CD4-positive, alpha-beta T cell treated with Interferon gamma for 1 hour (primary cell): Measurements from ENCODE around the gene MAX.
"Not testable (repeated sequence)": the region's sequence is repeated elsewhere in the genome, so short reads cannot be mapped to it uniquely, and the experiment has no call there.

ENCODE experiments used
- DNase-seq: peaks from one replicate; pipeline ENCODE4 v3.0.0-alpha.2; 2020

The MAX gene

DNA sequence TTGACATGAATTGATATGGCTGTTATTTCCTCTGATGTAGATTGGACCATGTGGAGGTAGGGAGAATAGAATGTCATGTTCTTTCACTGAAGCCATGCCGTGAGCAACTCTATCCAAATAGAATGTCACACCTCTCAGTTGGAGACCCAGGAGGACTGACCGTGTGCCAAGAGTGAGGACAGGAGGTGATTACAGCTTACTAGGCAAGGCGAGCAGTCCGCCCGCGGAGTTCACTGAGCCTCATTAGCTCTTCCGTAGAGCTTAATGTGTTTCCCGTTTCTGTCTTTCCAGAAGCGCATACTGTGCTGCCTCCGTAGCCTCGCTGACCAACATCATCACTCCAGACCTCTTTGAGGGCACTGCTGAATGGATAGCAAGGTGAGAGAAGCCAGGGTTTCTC, 70.0 kb downstream of the MAX start:
- DNase-seq = no peak

DNA sequence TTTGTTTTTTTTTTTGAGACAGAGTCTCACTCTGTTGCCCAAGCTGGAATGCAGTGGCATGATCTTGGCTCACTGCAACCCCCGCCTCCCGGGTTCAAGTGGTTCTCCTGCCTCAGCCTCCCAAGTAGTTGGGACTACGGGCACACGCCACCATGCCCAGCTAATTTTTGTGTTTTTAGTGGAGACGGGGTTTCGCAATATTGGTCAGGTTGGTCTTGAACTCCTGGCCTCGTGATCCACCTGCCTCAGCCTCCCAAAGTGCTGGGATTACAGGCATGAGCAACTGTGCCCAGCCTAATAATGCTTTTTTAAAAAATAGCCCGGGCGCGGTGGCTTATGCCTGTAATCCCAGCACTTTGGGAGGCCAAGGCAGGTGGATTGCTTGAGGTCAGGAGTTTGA, 71.0 kb downstream of the MAX start:
- DNase-seq = not testable (repeated sequence)

DNA sequence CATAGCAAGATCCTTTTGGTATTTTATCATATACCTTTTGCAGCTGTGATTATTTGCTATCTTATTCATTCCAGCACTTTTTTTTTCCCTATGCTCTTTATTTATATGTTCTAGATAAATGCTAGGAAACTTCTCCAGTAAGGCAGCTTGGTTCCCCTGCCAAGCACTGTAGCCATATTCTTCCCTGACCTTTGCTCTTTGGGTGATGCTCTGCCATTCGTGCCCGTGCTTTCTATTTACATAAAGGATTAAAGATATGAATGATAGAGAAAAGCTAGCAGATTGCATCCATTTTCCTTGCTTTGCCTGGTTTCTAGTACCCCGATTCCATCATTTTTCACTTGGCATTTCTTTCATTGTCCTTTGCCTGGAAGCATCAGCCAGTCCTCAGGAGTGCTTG, 73.4 kb downstream of the MAX start:
- no peak for DNase-seq

DNA sequence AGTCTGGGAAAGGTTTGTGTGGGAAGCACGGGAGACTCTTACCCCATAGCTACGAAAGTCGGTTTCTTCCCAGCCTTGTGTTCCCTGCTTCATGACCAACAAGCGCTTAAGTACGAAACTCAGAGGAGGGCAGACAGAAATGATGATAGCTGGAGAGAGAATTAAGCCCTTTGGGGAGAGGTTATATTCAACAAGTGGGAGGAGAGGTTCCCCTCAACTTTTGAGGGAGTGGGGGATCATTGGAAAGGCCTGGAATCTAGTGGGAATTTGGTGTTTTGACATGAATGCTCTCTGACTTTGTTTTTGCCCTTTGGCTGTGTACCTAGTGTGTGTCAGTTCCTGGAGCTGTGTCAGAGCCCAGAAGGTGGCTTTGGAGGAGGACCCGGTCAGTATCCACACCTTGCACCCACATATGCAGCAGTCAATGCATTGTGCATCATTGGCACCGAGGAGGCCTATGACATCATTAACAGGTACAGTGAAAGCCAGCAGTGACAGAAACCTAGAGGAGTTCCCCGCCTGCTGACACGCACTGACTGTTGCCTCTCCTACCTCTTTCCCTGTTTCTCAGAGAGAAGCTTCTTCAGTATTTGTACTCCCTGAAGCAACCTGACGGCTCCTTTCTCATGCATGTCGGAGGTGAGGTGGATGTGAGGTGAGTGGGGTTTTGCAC, 75.1 kb downstream of the MAX start:
- DNase-seq = no peak

- no peak for DNase-seq
Measured at GRCh38 chr14:65026526-65026925, 75.8 kb downstream of the MAX start.

- DNase-seq = no peak
Measured at GRCh38 chr14:65025818-65026217, 76.5 kb downstream of the MAX start.
